H1 (cell line): ENCODE results near the gene SPSB2. TPM values are rescaled to one million over a fixed set of nuclear protein-coding genes. Genes with fewer than 3 reads are reported as not detected.

Experiments
- CTCF ChIA-PET: fragments of 300-600 bp; sonication (Branson Sonifier 250); formaldehyde crosslinking; loops from one replicate; lab custom pipeline; 2021; ENCODE audit not compliant: partially characterized antibody; lab: Charles Lee
- POLR2A ChIA-PET: fragments of 300-600 bp; sonication (Branson Sonifier 250); formaldehyde crosslinking; loops from one replicate; lab custom pipeline; 2021; ENCODE audit warnings: inconsistent platforms; ENCODE audit not compliant: partially characterized antibody; lab: Charles Lee
- DNase-seq, 2 experiments: peaks; one replicate each; pipeline versions ENCODE4 v3.0.0 to v3.0.0-alpha.2; 2010 to 2022; ENCODE audit warnings: low spot score in 2 of 2, low read depth in 1 of 2, mixed read lengths in 1 of 2
- FAIRE-seq: peaks from 2 replicates; lab custom pipeline; 2011; peaks lifted over from hg19 to GRCh38; lab: Jason Lieb, UNC
- H2AFZ ChIP-seq: 2 replicates; pipeline ENCODE4 v1.8.1; 2012; ENCODE audit warnings: low read length, inconsistent platforms
- H2AK5ac ChIP-seq: 2 replicates; pipeline ENCODE4 v1.6.1; 2013; ENCODE audit warnings: low read depth, low read length
- H2BK120ac ChIP-seq: replicated peaks from 2 replicates; pipeline ENCODE3; 2013; ENCODE audit warnings: low read depth, low read length, inconsistent platforms
- H2BK12ac ChIP-seq: 2 replicates; pipeline ENCODE4 v1.6.1; 2013; ENCODE audit warnings: low read depth, low read length
- H2BK15ac ChIP-seq: 2 replicates; pipeline ENCODE4 v1.6.1; 2013; ENCODE audit warnings: low read length
- H2BK20ac ChIP-seq: 2 replicates; pipeline ENCODE4 v1.6.1; 2013; ENCODE audit warnings: low read length
- H2BK5ac ChIP-seq: 2 replicates; pipeline ENCODE4 v1.6.1; 2013; ENCODE audit warnings: low read depth, low read length
- H3K14ac ChIP-seq: 2 replicates; pipeline ENCODE4 v1.6.1; 2013; ENCODE audit warnings: inconsistent platforms; ENCODE audit not compliant: insufficient read length
- H3K18ac ChIP-seq: 2 replicates; pipeline ENCODE4 v1.6.1; 2013; ENCODE audit warnings: low read length; ENCODE audit errors: extremely low read depth
- H3K23ac ChIP-seq: 2 replicates; pipeline ENCODE4 v1.6.1; 2013; ENCODE audit warnings: inconsistent platforms; ENCODE audit not compliant: insufficient read length
- H3K23me2 ChIP-seq: 2 replicates; pipeline ENCODE4 v1.6.1; 2013; ENCODE audit warnings: low read depth, low read length
- H3K27ac ChIP-seq: 2 replicates; pipeline ENCODE4 v1.6.1; 2011; ENCODE audit warnings: low read depth, low read length, inconsistent platforms
- H3K27me3 ChIP-seq, 4 experiments: replicated peaks in 1 of 4; 1 replicate in 1 of 4; 2 replicates in 3 of 4; pipeline versions ENCODE4 v1.6.1 to v1.8.1; 2011 to 2013; ENCODE audit warnings: low read length in 3 of 4, mild to moderate bottlenecking in 3 of 4, inconsistent platforms in 2 of 4, mixed read lengths in 2 of 4, moderate library complexity in 1 of 4; ENCODE audit not compliant: control insufficient read depth in 3 of 4, insufficient read depth in 3 of 4; ENCODE audit errors: extremely low read depth in 1 of 4
- H3K36me3 ChIP-seq, 4 experiments: 2 replicates each; pipeline versions ENCODE4 v1.6.1 to v1.8.1; 2011 to 2013; ENCODE audit warnings: mild to moderate bottlenecking in 4 of 4, low read length in 3 of 4, moderate library complexity in 2 of 4, control low read depth in 1 of 4, inconsistent platforms in 1 of 4; ENCODE audit not compliant: insufficient read depth in 4 of 4, control insufficient read depth in 2 of 4
- H3K4ac ChIP-seq: replicated peaks from 2 replicates; pipeline ENCODE3; 2013; ENCODE audit warnings: low read length, low read depth, mixed read lengths, inconsistent platforms; ENCODE audit not compliant: insufficient read length
- H3K4me1 ChIP-seq, 4 experiments: replicated peaks in 1 of 4; 1 replicate in 1 of 4; 2 replicates in 3 of 4; pipeline versions ENCODE4 v1.6.1 to v1.8.1; 2011 to 2013; ENCODE audit warnings: low read length in 3 of 4, inconsistent platforms in 2 of 4, mixed read lengths in 1 of 4; ENCODE audit not compliant: insufficient read depth in 4 of 4, control insufficient read depth in 3 of 4
- H3K4me2 ChIP-seq, 2 experiments: 2 replicates each; pipeline versions ENCODE4 v1.6.1 to v1.8.1; 2011 to 2013; ENCODE audit warnings: low read depth in 2 of 2, low read length in 2 of 2, control low read depth in 1 of 2, inconsistent platforms in 1 of 2, mild to moderate bottlenecking in 1 of 2; ENCODE audit not compliant: insufficient read depth in 1 of 2
- H3K4me3 ChIP-seq, 4 experiments: fragments of 200-600, 300-600 bp in 1 of 4; sonication (generic), shearing (Covaris generic), sonication (Bioruptor Twin) in 1 of 4; 2 replicates each; pipeline versions ENCODE4 v1.5.1 to v1.8.1; 2011 to 2016; ENCODE audit warnings: low read length in 4 of 4, low read depth in 3 of 4, control low read depth in 2 of 4, inconsistent platforms in 2 of 4, mild to moderate bottlenecking in 2 of 4, mixed read lengths in 1 of 4, moderate library complexity in 1 of 4; ENCODE audit not compliant: insufficient read depth in 2 of 4; ENCODE audit errors: extremely low read depth in 1 of 4
- H3K56ac ChIP-seq: replicated peaks from 2 replicates; pipeline ENCODE3; 2013; ENCODE audit warnings: low read depth, mild to moderate bottlenecking, mixed read lengths, low read length, inconsistent platforms; ENCODE audit not compliant: insufficient read length
- H3K79me1 ChIP-seq: 2 replicates; pipeline ENCODE4 v1.6.1; 2013; ENCODE audit warnings: low read depth, low read length, control low read depth
- H3K79me2 ChIP-seq, 2 experiments: 2 replicates each; pipeline versions ENCODE4 v1.6.1 to v1.8.1; 2012 to 2013; ENCODE audit warnings: low read length in 2 of 2, mild to moderate bottlenecking in 2 of 2, inconsistent platforms in 1 of 2; ENCODE audit not compliant: insufficient read depth in 2 of 2, control insufficient read depth in 1 of 2
- H3K9ac ChIP-seq, 4 experiments: replicated peaks in 1 of 4; 1 replicate in 1 of 4; 2 replicates in 3 of 4; pipeline versions ENCODE4 v1.6.1 to v1.8.1; 2011 to 2013; ENCODE audit warnings: low read depth in 3 of 4, low read length in 3 of 4, control low read depth in 2 of 4, mild to moderate bottlenecking in 2 of 4, moderate library complexity in 2 of 4, inconsistent platforms in 1 of 4; ENCODE audit errors: extremely low read depth in 1 of 4
- H3K9me3 ChIP-seq, 2 experiments: 2 replicates each; pipeline versions ENCODE4 v1.6.1 to v1.8.1; 2012 to 2013; ENCODE audit warnings: mild to moderate bottlenecking in 2 of 2, moderate library complexity in 2 of 2, control low read depth in 1 of 2, inconsistent platforms in 1 of 2, low read depth in 1 of 2, low read length in 1 of 2, mixed read lengths in 1 of 2; ENCODE audit not compliant: insufficient read depth in 2 of 2
- H4K20me1 ChIP-seq, 2 experiments: replicated peaks in 1 of 2; 2 replicates each; pipeline versions ENCODE3 to v1.8.1; 2011 to 2013; ENCODE audit warnings: inconsistent platforms in 2 of 2, low read length in 2 of 2, mild to moderate bottlenecking in 1 of 2; ENCODE audit not compliant: insufficient read depth in 2 of 2, control insufficient read depth in 1 of 2
- H4K5ac ChIP-seq: 2 replicates; pipeline ENCODE4 v1.6.1; 2013; ENCODE audit warnings: low read length, low read depth, mixed read lengths, inconsistent platforms; ENCODE audit not compliant: insufficient read length
- H4K8ac ChIP-seq: 2 replicates; pipeline ENCODE4 v1.8.0; 2013; ENCODE audit warnings: mild to moderate bottlenecking, moderate library complexity, low read length, inconsistent platforms; ENCODE audit not compliant: insufficient read depth; ENCODE audit errors: extremely low read depth
- H4K91ac ChIP-seq: replicated peaks from 2 replicates; pipeline ENCODE3; 2013; ENCODE audit warnings: low read length, mixed read lengths, inconsistent platforms; ENCODE audit not compliant: insufficient read length
- CBX5 ChIP-seq: fragments of 300-800, 300-1000 bp; sonication (generic); IDR thresholded peaks from 2 replicates; pipeline ENCODE4 v1.7.1; 2016; ENCODE audit warnings: antibody characterized with exemption, low read length, low read depth
- CBX8 ChIP-seq: fragments of 300-800, 300-1000 bp; sonication (generic); IDR thresholded peaks from 2 replicates; pipeline ENCODE4 v1.7.1; 2016; ENCODE audit warnings: low read depth, low read length, borderline replicate concordance
- CHD1 ChIP-seq: IDR thresholded peaks from 2 replicates; pipeline ENCODE4 v1.6.1; 2012; ENCODE audit warnings: low read depth, low read length, improper control_type of control experiment
- CTCF ChIP-seq, 3 experiments: IDR thresholded peaks; 1 replicate in 2 of 3; 2 replicates in 1 of 3; pipeline versions ENCODE4 v1.5.1 to v1.6.1; 2011; ENCODE audit warnings: low read length in 3 of 3, mild to moderate bottlenecking in 3 of 3, inconsistent platforms in 2 of 3, low read depth in 1 of 3, moderate library complexity in 1 of 3; ENCODE audit not compliant: insufficient read depth in 1 of 3; ENCODE audit errors: control extremely low read depth in 1 of 3
- FOSL1 ChIP-seq: IDR thresholded peaks from 2 replicates; pipeline ENCODE4 v1.6.1; 2011; ENCODE audit warnings: mild to moderate bottlenecking, low read depth, low read length, moderate library complexity; ENCODE audit not compliant: insufficient read depth
- KDM5A ChIP-seq: fragments of 200-600 bp; IDR thresholded peaks from 2 replicates; pipeline ENCODE4 v1.7.1; 2012; ENCODE audit warnings: mild to moderate bottlenecking, low read length, inconsistent platforms, mixed read lengths
- POU5F1 ChIP-seq: IDR thresholded peaks from 2 replicates; pipeline ENCODE4 v1.6.1; 2011; ENCODE audit warnings: low read depth, mild to moderate bottlenecking, low read length, moderate library complexity
- RAD21 ChIP-seq, 2 experiments: IDR thresholded peaks in 1 of 2; conservative IDR thresholded peaks in 1 of 2; 2 replicates each; pipeline ENCODE4 v1.6.1; 2011; ENCODE audit warnings: low read depth in 2 of 2, low read length in 2 of 2, improper control_type of control experiment in 1 of 2, inconsistent platforms in 1 of 2, mild to moderate bottlenecking in 1 of 2, moderate library complexity in 1 of 2
- SIX5 ChIP-seq: IDR thresholded peaks from 2 replicates; pipeline ENCODE4 v1.6.1; 2011; ENCODE audit warnings: mild to moderate bottlenecking, low read depth, low read length
- SP2 ChIP-seq: IDR thresholded peaks from 2 replicates; pipeline ENCODE4 v1.6.1; 2012; ENCODE audit warnings: mild to moderate bottlenecking, low read length, inconsistent platforms
- SP4 ChIP-seq: IDR thresholded peaks from 2 replicates; pipeline ENCODE4 v1.6.1; 2012; ENCODE audit warnings: low read length, inconsistent platforms
- TBP ChIP-seq: IDR thresholded peaks from 2 replicates; pipeline ENCODE4 v1.6.1; 2011; ENCODE audit warnings: low read depth, low read length, improper control_type of control experiment
- WGBS, 2 experiments: shearing (Covaris generic) in 1 of 2; methylation state at CpG; one replicate each; pipeline versions ENCODE4 v1.1.6 to v1.1.7; 2013 to 2015; ENCODE audit warnings: low lambda C conversion rate in 2 of 2, mixed read lengths in 2 of 2, inconsistent platforms in 1 of 2, low coverage in 1 of 2, missing lambda C conversion rate in 1 of 2; ENCODE audit not compliant: insufficient replicate concordance in 2 of 2, insufficient coverage in 1 of 2, insufficient read length in 1 of 2; ENCODE audit errors: extremely low coverage in 1 of 2, missing lambda C conversion rate in 1 of 2; 5-methylcytosine and 5-hydroxymethylcytosine counted together
- polyA plus RNA-seq, 7 experiments: library from polyadenylated mRNA; depleted of rRNA in 3 of 7; stranded (reverse) in 5 of 7; unstranded in 2 of 7; fragments of >200 nt in 5 of 7; fragments of 200-250 nt in 2 of 7; gene quantifications; 1 replicate in 5 of 7; 2 replicates in 1 of 7; 4 replicates in 1 of 7; pipeline versions ENCODE4 v1.2.1 to v1.2.3, GENCODE V29; 2011 to 2013; ENCODE audit warnings: missing spikeins in 2 of 7, mixed read lengths in 2 of 7
- total RNA-seq: library from RNA; stranded (reverse); fragmentation: NEBNext Ultra II Directional; extraction: Animal tissue kit (Norgen Biotek cat#: 25700); gene quantifications from 2 replicates; pipeline ENCODE4 v1.2.1, GENCODE V29; 2021

Gene SPSB2
- total and polyA plus RNA-seq, 2 of the 8 experiments (the other 6 are each of a cell fraction or from before 2014, with no cell fraction given) = 13.0 to 23.2 TPM

- Histone ChIP-seq H3K14ac (no peak overlapping the region), H3K9me3 (no peaks in the 10 kb centered on the region), H2BK5ac (no peak overlapping the region; the same call in 1 of the 2 replicates), H4K20me1 (peaks cover 7 to 8% of the 10 kb centered on the region in 2 experiments), H2BK12ac (no peak overlapping the region), H4K8ac (peak overlapping the region; percentile 29; the same call in 1 of the 2 replicates), H3K56ac (no peak overlapping the region), H3K18ac (no peak overlapping the region), H3K9ac (no peak overlapping the region), H3K23me2 (no peaks in the 10 kb centered on the region), H4K91ac (no peak overlapping the region), H3K36me3 (peaks cover 15 to 53% (median 36%) of the 10 kb centered on the region in 4 experiments), H2AFZ (no peak overlapping the region), H2BK15ac (no peak overlapping the region), H3K4me1 (peaks cover 0 to 3% (median 2%) of the 10 kb centered on the region in 4 experiments; a peak in 1 of 7 replicates), H3K79me1 (no peaks in the 10 kb centered on the region), H2BK120ac (no peak overlapping the region), H3K27me3 (no peaks in the 10 kb centered on the region), H3K4ac (no peak overlapping the region), H3K23ac (no peak overlapping the region), H3K4me3 (no peak overlapping the region), H4K5ac (no peak overlapping the region), H2BK20ac (no peak overlapping the region), H3K27ac (no peak overlapping the region), H3K79me2 (no peaks in the 10 kb centered on the region), H3K4me2 (no peak overlapping the region), H2AK5ac (no peak overlapping the region)
- ChIA-PET CTCF (interaction anchor here (0.5 to 23.7 kb wide), 9 partner anchors 5 to 221 kb away, joined by 3 to 532 read pairs (median 6); partner anchors contain the start of genes CD4, CDCA3, GNB3 and LAG3), POLR2A (interaction anchor here (0.8 to 27.1 kb wide), 8 partner anchors 7 to 304 kb away, joined by 3 to 588 read pairs (median 5); partner anchors contain the start of genes C12orf57, CDCA3, GAPDH and GNB3)
- no peak for FAIRE-seq
- TF ChIP-seq FOSL1 = no peak
- no peak for TF ChIP-seq KDM5A
- no peak for TF ChIP-seq POU5F1
- no peak for TF ChIP-seq TBP
- TF ChIP-seq SP4 = no peak
- no peak for TF ChIP-seq CHD1
- TF ChIP-seq CTCF (IDR thresholded peaks at IDR 0.05; ENCODE audit: control extremely low read depth in 1 of 3, insufficient read depth in 1 of 3, low read depth in 1 of 3, low read length in 3 of 3) = no peak
- TF ChIP-seq CBX5 = no peak
- no peak for TF ChIP-seq RAD21 (IDR thresholded peaks at IDR 0.05 in 1 of 2, conservative IDR thresholded peaks at IDR 0.05 in 1 of 2; ENCODE audit: low read depth in 2 of 2, low read length in 2 of 2)
- no peak for TF ChIP-seq CBX8
- no peak for TF ChIP-seq SIX5
- TF ChIP-seq SP2 = no peak
- no peak for DNase-seq
- WGBS, 2 experiments = 91% methylated on average over 16 of the region's 16 CpGs; no CpG with 5 or more reads in 1 of the 2 experiments
These were observed 34.2 kb downstream of the SPSB2 start for GRCh38 chr12:6838854-6839253.
